Activated naive CD8-positive, alpha-beta T cell treated with anti-CD3 and anti-CD28 coated beads, Interleukin-2, amount 50 U/mL, for 24 hours (primary cell): ENCODE measurements around the gene CD101.

Experiments used
- ATAC-seq: fragments of 150-1000 bp; cut with Tn5 transposase; one replicate; pipeline ENCODE4 v1.10.0; 2021
- DNase-seq: peaks from one replicate; pipeline ENCODE4 v3.0.0; 2021
- H3K27ac Mint-ChIP-seq: one replicate; pipeline ENCODE4 v1.8.0; 2021; ENCODE audit warnings: mild to moderate bottlenecking, mixed read lengths
- H3K27me3 Mint-ChIP-seq: one replicate; pipeline ENCODE4 v1.8.0; 2021; ENCODE audit warnings: mixed read lengths
- H3K36me3 Mint-ChIP-seq: one replicate; pipeline ENCODE4 v1.8.0; 2021; ENCODE audit warnings: low read depth, mixed read lengths
- H3K4me1 Mint-ChIP-seq: one replicate; pipeline ENCODE4 v1.8.0; 2021; ENCODE audit warnings: mixed read lengths
- H3K4me3 Mint-ChIP-seq: one replicate; pipeline ENCODE4 v1.8.0; 2021; ENCODE audit warnings: mild to moderate bottlenecking, moderate library complexity, mixed read lengths
- H3K9me3 Mint-ChIP-seq: one replicate; pipeline ENCODE4 v1.8.0; 2021; ENCODE audit warnings: mixed read lengths

Gene CD101

DNA sequence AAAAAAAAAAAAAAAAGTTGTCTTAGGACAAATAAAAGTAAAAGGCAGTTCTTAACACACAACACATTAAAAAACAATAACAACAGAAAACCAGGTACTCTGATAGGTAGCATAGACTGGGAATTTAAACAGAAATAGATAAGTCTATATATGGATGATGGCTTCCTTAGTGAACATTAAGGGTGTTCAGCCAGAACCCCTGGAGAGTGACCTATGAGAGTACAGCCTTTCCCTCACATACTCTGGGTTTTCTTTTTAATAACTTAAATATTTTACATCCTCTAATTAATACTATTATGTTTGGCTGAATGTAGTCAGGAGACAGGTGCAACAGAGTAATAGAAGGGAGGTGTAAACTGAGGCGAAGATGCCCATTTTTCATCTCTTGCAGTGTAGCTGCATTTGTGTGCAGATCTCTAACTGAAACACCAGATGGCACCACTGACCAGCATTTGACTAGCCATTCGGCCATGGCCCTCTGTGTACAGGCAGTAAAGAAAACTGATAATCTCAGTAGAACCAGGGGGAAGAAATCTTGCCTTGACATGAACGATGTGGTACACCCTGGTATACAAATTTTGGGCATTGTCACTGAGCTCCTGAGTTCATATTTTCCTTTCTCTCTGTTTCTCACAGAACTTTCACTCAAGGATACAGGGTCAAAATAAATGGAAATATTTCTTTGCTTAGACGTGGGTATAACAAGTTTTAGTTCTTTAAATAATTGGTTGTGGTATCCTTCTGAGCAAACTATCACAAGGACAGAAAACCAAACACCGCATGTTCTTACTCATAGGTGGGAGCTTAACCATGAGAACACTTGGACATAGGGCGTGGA is 66.2 kb downstream of the CD101 start:
- Mint-ChIP-seq H3K9me3 (no peaks in the 10 kb centered on the region), H3K36me3 (peaks cover 68% of the 10 kb centered on the region), H3K4me1 (peaks cover 43% of the 10 kb centered on the region), H3K27ac (no peak overlapping the region), H3K4me3 (no peak overlapping the region), H3K27me3 (no peaks in the 10 kb centered on the region)
- ATAC-seq: peak; percentile 65
- no peak for DNase-seq

DNA sequence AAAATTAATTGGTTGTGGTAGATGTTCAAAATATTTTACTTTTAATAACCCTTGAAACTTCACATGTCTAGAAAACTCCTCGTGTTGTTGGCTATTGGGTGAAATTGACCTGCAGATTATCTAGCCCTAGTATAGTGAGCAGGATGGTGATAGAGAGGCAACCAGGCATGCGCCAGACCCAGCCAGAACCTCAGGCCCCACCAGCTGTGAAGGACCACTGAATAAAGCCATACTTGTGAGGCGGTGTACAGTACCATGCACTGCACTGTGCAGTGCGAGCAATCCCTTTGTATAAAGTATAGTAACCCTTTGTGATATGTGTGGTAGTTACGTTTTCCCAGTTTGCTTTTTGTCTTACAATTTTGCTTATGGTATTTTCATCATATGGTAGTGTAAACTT is 67.0 kb downstream of the CD101 start:
- no peak for ATAC-seq
- peaks cover 36% of the 10 kb centered on the region for H3K4me1 Mint-ChIP-seq
- peaks cover 69% of the 10 kb centered on the region for H3K36me3 Mint-ChIP-seq
- H3K27me3 Mint-ChIP-seq: no peaks in the 10 kb centered on the region
- no peak for DNase-seq
- H3K9me3 Mint-ChIP-seq: no peaks in the 10 kb centered on the region
- H3K27ac Mint-ChIP-seq: no peak overlapping the region
- H3K4me3 Mint-ChIP-seq: no peak overlapping the region

DNA sequence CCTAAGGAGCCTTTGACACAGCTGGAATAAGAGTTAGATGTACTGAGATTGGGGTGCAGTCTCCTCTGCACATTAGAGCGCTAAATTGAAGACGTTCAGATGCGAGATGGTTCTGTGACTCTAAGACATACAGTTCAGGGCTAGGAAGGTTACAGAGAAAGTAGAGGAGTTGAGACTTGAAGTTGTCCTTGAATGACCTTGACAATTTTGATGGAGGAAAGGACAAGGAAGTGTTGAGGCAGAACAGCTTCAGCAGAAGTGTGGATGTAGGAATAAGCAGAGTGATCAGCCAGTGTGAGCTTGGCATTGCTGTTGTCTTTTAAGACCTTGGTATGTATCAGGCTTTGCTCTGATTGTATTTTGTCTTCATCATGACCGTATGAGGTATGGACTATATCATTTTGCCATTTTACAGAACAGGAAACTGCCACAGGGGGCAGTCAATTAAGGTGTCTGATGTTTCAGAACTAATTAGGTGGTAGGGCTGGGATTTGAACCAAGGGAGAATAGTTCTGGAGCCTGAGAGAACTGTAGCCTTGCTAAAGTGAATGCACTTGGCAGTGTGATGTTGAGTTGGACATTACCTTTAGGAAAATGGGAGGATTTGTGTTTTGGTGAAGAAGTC is 67.8 kb downstream of the CD101 start:
- no peak for DNase-seq
- H3K27me3 Mint-ChIP-seq: no peaks in the 10 kb centered on the region
- no peaks in the 10 kb centered on the region for H3K9me3 Mint-ChIP-seq
- H3K4me1 Mint-ChIP-seq: peaks cover 30% of the 10 kb centered on the region
- ATAC-seq: no peak
- peaks cover 69% of the 10 kb centered on the region for H3K36me3 Mint-ChIP-seq
- peak overlapping the region; percentile 3 for H3K27ac Mint-ChIP-seq
- H3K4me3 Mint-ChIP-seq: no peak overlapping the region

DNA sequence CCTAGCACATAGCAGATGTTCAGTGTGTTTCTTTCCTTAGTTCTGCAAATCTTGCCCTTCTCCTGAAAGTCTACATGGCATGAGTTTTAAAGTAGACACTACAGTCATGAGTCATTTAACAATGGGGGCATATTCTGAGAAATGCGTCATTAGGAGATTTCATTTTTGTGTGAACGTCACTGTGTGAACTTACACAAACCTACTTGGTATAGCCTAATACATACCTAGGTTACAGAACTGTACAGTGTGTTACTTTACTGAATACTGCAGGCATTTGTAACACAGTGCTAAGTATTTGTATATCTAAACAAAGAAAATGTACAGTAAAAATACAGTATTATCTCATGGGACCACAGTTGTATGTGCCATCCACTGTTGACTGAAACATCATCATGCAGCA is 68.6 kb downstream of the CD101 start:
- no peak overlapping the region for H3K4me3 Mint-ChIP-seq
- no peaks in the 10 kb centered on the region for H3K9me3 Mint-ChIP-seq
- peaks cover 32% of the 10 kb centered on the region for H3K4me1 Mint-ChIP-seq
- no peak overlapping the region for H3K27ac Mint-ChIP-seq
- DNase-seq (no peak), ATAC-seq (peak; percentile 67)
- peaks cover 70% of the 10 kb centered on the region for H3K36me3 Mint-ChIP-seq
- no peaks in the 10 kb centered on the region for H3K27me3 Mint-ChIP-seq

DNA sequence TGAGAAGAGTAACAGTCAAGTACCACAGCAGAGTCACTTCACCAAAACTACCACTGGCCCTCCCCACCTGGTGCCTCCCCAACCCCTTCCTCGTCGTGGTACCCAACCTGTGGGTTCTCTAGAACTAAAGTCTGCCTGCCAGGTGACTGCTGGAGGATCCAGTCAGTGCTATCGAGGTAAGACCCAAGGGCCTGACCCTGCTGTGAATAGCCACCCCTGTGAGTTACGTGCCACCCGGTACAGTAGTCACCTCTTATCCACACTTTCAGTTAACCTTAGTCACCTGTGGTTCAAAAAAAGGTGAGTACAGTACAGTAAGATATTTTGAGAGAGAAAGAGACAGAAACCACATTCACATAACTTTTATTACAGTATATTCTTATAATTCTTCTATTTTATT is 75.1 kb downstream of the CD101 start:
- Mint-ChIP-seq H3K36me3 (peaks cover 83% of the 10 kb centered on the region), H3K27ac (peak overlapping the region; percentile 93), H3K4me3 (no peak overlapping the region), H3K9me3 (no peaks in the 10 kb centered on the region), H3K4me1 (peaks cover 44% of the 10 kb centered on the region), H3K27me3 (no peaks in the 10 kb centered on the region)
- ATAC-seq: no peak
- no peak for DNase-seq

DNA sequence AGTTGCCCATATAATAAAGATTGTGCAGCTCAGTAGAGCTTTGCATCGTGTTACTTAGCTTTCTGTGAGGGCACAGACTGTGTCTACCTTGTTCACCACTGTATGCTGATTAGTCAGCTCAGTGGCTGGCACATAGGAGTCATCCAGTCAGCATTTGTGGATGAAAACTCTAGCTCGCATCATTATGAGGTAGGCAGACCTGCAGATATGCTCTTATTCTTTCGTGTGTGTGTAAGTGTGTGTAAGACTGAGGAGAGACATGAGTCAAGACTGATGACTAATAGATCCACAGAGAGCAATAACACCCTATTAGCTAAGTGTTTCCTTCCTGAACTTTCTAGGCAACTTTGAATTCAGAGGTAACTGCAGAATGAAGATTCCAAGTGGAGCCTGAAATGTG is 75.7 kb downstream of the CD101 start:
- DNase-seq (peak; percentile 43), ATAC-seq (peak; percentile 100)
- peaks cover 49% of the 10 kb centered on the region for H3K4me1 Mint-ChIP-seq
- peaks cover 86% of the 10 kb centered on the region for H3K36me3 Mint-ChIP-seq
- no peaks in the 10 kb centered on the region for H3K9me3 Mint-ChIP-seq
- H3K27me3 Mint-ChIP-seq: no peaks in the 10 kb centered on the region
- H3K27ac Mint-ChIP-seq: peak overlapping the region; percentile 93
- peak overlapping the region; percentile 7 for H3K4me3 Mint-ChIP-seq

DNA sequence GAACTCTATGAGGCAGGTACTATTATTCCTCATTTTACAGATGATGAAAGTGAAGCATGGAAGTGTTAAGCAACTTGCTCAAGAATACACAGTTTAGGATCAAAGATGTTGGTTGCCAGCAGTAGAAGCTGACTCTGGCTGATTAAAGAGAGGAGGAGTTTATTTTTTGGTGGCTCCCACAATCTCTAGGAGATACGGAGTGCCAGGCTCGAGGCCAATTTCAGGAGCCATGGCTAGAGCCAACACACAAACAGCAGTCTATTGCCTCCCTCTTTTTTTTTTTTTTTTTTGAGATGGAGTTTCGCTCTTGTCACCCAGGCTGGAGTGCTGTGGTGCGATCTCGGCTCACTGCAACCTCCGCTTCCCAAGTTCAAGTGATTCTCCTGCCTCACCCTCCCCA is 78.2 kb downstream of the CD101 start:
- Mint-ChIP-seq H3K9me3 (no peaks in the 10 kb centered on the region), H3K27ac (no peak overlapping the region), H3K27me3 (no peaks in the 10 kb centered on the region), H3K4me3 (no peak overlapping the region), H3K4me1 (peaks cover 72% of the 10 kb centered on the region), H3K36me3 (peaks cover 87% of the 10 kb centered on the region)
- no peak for ATAC-seq
- DNase-seq: no peak

DNA sequence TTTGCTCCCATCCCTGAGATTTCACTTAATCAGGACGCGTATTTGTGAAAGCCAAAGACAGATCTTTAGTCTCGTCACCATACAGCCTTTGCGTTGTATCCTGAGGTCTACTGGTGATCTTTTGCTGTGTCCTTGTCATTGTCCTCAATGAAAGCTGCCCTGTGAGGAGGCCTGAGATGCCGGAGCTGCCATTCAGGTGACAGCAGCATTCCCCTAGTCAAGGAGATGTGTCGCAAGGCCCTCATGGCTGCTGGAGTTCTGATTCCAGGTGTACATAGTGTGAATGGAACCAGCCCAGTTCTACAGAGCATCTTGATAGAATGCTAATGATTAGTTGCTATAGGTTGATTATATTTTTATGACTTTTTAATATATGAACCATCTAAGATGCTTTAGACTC is 82.7 kb downstream of the CD101 start:
- Mint-ChIP-seq H3K27me3 (no peaks in the 10 kb centered on the region), H3K9me3 (no peaks in the 10 kb centered on the region), H3K36me3 (peaks cover 72% of the 10 kb centered on the region), H3K4me1 (peaks cover 34% of the 10 kb centered on the region), H3K27ac (peak overlapping the region; percentile 91), H3K4me3 (no peak overlapping the region)
- no peak for DNase-seq
- no peak for ATAC-seq
